Activated CD8-positive, alpha-beta memory T cell treated with anti-CD3 and anti-CD28 coated beads for 48 hours (primary cell): Measurements from ENCODE around the gene KTN1.

Experiments
- DNase-seq, 3 experiments: peaks; one replicate each; pipeline ENCODE4 v3.0.0-alpha.2; 2020; ENCODE audit warnings: low read depth in 2 of 3, low spot score in 2 of 3

KTN1 gene

DNA sequence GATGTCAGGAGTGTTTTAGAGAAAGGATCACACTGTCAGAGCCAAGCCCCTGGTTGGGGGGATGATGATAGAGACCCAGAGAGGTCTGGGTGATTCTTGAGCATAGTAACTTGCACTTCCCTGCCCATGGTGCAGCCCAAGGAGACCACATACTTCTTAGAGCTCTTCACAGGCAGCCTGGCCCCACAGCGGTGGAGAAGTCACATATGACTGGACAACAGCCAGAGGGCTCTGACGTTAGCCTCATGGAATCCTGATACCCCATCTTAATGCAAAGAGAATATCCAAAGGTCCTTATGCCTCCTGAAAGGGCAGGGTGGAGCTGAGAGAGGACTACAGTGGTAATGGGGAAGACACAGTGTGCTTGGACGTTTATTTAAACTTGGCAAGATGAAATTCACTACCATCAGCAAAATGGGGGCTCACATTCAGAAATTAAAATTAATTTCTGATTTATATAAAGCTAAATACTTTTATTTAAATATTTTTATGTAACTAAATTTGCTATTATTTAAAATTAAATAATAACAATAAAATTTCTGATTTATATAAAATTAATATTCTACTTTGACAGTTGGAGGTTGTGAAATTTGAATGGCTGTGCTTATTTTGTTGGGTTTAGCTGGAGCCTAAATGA is 131.3 kb downstream of the KTN1 start:
- DNase-seq, result no peak

DNA sequence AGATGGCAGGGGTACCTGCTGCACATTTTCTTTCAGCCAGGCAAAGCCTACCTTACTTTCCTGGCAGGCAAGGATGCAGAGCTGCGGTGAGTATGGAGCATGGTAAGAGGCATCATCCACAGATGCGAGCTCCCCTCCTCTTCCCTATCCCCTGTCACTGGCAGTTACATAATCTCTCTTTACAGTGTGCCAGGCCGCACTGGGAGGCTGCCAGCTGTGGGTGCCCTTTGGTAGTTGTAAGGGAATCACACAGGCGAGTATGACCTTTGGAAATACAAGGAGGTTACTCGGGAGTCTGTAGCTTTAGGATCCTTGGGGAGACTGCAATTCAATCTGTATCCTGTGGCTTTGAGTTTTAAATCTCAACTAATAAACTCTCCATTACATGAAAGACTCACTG is 132.5 kb downstream of the KTN1 start:
- no peak for DNase-seq

DNA sequence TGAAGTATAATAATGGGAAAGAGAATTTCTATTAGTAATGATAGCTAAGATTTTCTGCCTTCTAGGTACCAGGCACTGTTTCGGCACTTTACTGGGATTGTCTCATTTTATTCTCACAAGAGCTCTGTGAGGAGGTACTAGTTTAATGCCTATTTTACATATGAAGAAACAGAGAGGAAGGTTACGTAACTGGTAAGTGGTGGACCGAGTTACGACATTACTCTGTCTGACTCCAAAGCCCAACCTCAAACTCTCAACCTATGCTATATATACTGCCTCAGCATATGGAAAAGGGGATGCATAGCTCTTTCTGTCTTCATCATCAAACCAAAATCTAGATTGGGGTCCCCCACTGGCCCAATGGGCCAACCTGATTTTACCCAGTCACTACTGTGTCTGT is 133.5 kb downstream of the KTN1 start:
- DNase-seq, result no peak

DNA sequence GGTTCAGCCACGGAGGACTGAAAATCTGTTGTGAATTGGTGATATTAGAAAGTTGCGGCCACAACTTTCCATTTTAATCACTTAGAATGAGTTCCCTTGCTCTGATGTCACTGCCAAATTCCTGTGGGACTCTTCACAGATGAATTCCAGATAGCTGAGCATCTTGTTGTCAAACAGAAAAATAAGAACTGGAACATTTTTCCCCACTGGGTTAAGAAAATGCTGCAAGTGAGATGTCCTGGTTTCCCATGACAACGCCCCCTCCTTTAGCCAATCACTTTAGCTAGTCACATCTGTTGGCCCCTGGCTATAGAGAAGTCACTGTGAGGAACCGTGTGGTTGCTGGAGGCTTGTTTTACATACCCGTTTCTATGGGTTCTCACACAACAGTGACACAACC is 135.9 kb downstream of the KTN1 start:
- DNase-seq, result no peak

DNA sequence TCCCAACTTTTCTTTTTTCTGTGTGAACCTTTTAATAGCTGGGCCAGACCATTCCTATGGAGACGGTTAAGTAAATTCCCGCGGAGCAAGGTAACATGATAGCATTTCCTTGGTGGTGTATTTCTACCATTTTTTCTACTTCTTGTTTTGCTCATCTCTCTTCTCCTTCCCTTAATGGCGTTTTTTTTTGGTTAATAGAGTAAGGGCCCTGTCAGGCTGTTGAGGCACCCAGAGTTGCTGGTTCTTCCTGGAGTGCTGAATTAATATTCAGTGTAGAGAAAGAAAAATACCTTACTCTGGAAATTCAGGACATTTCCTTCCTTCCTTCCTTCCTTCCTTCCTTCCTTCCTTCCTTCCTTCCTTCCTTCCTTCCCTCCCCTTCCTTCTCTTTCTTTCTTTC is 137.6 kb downstream of the KTN1 start:
- DNase-seq, result no peak

DNA sequence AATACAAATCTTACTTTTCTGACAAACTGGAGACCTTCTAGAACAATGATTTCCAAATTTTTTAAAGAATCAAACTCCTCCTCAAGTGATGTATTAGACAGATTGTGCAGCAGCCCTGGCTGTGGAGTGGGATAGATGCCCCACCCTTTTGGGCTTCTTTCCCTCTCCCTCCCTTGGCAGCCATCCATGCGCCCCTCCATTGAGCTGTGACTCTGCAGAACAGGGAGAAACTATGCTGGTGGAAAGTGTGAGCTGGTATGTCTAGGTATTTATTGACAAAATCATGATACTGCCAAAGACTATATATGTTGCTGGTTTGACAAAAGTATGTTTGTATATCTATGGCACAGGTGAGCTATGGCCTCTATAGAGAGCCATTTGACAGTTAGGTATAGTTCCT is 138.5 kb downstream of the KTN1 start:
- DNase-seq, result no peak

DNA sequence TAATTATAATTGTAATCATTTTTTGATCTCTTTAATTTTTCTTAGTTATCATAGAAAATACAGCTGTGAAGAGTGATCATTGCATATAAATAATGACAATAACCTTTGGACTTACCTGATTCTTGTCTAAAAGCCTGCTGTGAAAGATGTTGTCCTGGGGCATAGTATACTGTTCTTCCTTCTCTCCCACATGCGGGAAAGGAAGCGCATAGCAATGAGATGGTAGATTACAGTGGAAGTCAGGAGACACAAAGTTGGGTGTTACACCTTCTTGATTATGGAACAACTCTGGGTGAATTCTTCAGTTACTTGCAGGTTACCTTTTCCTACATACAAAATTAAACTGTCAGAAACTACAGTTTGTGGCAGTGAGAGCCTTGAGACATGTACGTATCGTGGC is 140.8 kb downstream of the KTN1 start:
- DNase-seq, result no peak

DNA sequence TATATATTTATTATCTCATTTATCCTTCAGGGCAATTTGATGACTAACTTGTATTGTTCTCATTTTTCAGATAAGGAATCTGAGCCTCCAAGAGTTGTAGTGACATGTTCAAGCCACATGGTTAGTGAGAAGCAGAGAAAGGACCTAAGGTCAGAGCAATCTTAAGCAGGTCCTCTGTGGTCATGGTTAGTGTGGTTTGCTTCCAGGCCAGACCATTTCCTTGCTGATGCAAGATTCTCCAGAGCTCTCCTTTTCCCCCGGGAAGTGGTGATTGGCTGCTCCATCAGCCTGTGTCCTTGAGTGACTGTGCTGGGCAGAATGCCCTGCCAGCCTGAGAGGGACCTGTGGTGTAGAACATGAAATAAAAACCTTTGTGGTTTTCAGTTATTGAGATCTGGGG is 141.3 kb downstream of the KTN1 start:
- DNase-seq, result no peak

DNA sequence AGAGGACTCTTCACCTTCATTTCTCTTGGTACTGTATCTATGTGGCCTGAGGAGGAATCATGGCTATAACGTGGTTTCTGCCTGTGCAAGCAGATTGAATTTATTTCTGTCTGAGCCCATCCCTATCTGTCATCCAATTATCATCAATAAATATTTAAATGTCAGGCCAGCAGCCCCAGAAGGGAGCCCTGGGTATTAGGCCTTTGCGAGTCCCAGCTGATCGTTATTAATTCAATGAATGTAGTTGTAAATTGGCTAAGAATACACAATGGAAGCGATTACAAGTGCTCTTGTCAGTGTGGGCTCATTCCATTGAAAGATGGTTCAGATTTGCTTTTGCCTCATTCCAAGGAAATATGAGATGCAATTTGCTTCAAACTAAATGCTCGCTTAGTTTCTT is 142.0 kb downstream of the KTN1 start:
- no peak for DNase-seq

DNA sequence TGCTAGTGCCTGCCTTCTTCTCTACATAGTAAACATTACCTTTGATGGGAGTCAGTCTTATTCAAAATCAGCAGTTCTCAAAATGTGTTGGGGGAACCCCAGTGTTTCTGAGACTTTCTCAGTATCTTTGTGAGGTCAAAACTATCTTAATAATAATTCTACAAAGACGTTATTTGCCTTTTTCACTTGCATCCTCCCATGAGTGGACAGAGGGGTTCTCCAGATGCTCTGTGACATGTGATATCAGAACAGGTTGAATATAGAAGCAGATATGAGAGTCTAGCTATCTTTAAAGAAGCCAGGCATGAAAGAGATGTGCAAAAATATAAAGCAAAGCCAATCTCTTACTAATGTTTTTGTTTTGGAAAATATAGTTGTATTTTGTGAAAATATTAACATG is 144.7 kb downstream of the KTN1 start:
- DNase-seq, result no peak

DNA sequence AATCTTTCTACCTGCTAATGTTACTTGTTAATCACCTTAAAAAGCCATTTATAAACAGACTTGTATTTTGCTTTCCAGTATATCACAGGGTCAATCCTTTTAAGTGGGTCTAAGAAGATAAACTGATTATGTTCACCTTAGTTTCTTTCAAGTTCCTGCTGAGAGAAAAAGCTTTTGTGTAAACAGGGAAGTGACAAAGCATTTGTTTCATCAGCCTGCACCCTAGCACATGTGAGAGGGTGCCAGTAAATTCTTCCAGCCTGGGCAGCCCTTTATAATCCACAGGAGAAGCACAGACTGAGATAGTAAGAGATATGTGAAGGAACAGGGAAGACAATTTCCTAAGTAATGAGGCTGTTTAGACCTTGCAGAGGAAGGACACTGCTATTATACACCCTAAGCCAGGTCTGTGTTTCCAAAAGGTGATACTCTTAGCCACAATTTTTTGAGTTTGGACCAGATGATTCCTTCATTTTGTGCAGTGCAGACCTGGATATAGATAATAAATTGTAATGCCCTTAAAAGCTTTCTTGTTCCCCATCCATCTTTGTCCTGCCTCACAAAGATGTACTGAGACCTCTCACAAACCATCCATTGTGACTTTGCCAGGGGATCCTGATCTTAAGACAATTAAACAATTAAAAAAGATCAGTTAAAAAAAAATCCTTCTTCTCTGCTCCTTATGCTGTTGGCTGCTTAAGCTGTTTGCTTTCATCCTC is 150.7 kb downstream of the KTN1 start:
- DNase-seq, result no peak

DNA sequence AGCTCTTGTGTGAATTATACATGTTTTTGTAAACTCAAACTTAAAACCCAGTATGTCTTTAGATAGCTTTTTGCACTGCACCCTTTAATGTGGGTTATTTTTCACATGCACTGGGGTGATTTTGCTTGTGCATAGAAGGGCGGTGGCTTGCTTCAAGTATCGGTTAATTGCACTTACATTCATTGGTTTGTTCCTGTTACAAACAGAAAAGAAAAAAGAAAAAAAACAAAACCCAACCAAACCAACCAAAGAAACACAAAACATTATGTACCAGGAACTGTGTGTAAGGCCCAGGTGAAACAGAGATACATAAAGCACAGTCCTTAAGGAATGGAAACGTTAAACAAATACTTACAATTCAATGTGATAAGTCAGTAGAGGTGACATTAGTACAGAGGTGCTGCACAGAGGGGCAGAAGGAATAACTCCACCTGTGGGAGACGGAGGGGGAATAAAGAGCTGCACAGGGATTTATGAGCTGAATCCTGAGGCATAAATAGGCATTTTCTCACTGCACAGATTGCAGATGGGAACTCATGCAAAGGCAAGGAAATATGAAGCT is 151.4 kb downstream of the KTN1 start:
- DNase-seq, result no peak

DNA sequence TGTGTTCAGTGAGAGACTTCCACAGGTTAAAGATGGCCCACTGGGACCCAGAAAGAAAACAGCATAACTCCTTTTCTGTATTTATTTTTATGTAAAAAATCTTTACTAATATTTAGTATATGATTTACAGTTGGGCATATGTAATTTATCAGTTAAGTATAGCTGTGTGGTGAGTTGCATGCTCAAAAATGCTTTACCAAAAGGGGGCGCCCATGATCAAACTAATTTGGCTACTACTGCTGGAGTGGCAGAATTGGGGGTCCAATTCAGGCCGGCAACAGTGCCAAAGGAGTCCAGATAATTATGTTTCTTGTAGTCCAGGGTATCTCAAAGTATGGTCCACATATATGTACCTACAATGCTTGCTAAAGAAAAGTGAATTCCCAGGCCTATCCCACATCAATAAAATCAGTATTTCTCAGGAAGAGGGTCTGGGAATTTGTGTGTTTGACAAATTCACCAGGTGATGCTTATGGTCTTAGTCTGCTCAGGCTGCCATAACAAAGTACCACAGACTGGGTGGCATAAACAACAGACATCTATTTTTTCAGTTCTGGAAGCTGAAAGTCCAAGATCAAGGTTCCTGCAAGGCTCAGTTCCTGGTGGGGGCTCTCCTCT is 152.0 kb downstream of the KTN1 start:
- DNase-seq, result peak in 2 of 3 experiments; percentile 2 to 34

DNA sequence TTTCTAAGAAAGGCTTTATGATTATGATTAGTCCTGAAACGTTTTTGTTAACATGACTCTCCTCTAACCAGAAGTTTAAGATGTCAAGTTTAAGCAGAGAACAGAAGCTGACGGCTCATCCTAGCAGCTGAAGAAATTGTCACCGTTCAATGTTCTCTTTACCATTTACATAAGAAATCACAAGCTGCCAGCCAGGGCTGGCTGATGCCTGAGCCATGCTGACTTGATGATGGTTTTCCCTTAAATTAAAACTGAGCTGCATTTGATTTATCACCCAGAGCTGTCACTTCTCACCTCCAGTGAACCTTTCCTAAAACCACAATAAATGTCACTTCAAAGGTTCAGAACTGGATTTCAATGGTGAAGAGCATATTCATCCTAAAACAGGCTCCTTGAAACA is 153.6 kb downstream of the KTN1 start:
- DNase-seq, result no peak
